ENCODE data around the gene MZF1.

DNA sequence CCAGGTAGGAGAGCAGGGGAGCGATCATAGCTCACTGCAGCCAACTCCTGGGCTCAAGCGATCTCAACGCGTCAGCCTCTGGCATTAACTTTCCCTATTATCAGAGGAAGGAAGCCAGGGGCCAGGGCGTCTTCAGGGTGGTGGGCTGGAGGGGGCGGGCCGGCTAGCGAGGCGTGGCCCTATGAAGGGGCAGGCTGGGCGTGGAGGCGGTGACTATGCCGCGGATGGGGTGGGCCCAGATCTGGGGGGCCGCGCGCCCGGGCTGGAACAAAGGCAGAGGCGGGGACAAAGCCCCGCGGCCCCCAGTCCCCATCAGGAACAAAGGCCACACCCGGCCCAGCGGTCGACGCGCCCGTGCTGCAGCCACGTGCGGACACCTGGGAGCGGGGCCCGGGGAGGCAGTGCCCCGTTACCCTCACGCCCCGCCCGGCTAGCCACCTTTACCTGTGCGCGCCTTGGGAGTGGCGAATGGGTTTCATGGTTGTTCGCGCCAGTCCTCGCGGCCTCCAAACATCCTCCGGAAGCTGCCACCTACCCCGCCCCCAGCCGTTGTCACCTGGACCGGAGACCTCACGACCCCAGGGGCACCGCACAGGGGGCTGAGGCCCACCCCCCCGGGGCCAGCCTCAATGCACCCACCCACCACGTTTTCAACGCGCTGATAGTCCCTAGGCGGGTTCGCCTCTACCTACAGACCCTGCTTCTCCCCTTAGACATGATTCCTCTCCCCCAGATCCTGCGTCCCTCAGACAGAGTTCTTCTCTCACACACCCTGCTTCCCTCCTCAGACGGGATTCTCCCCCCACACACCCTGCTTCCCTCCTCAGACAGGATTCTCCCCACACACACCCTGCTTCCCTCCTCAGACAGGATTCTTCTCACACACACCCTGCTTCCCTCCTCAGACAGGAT is 34.6 kb downstream of the MZF1 start:
- TF ChIP-seq POLR2A (IDR thresholded peaks at IDR 0.05): peak; percentile 30 to 35
- no peak for TF ChIP-seq CTCF (IDR thresholded peaks at IDR 0.05)
